Measurements from ENCODE around the gene IL20RB.

The IL20RB gene

GRCh38 chr3:137047240-137047639 is 89.5 kb downstream of the IL20RB start:
- Histone ChIP-seq H3K4me2 (ENCODE audit: low read length) (no peak overlapping the region), H3K36me3 (replicated peaks; ENCODE audit: low read depth, low read length) (no peaks in the 10 kb centered on the region), H3K9ac (ENCODE audit: low read length) (no peak overlapping the region), H3K27ac (ENCODE audit: low read length) (no peak overlapping the region), H4K20me1 (ENCODE audit: insufficient read depth, low read length) (no peaks in the 10 kb centered on the region), H3K27me3 (ENCODE audit: low read depth, low read length) (no peaks in the 10 kb centered on the region), H3K9me3 (ENCODE audit: insufficient read depth, low read length) (no peaks in the 10 kb centered on the region), H3K4me1 (ENCODE audit: low read length) (no peaks in the 10 kb centered on the region), H2AFZ (ENCODE audit: low read depth, low read length) (no peak overlapping the region), H3K79me2 (ENCODE audit: low read length) (no peaks in the 10 kb centered on the region), H3K4me3 (ENCODE audit: low read length) (no peak overlapping the region)
- TF ChIP-seq, protein P1, sequence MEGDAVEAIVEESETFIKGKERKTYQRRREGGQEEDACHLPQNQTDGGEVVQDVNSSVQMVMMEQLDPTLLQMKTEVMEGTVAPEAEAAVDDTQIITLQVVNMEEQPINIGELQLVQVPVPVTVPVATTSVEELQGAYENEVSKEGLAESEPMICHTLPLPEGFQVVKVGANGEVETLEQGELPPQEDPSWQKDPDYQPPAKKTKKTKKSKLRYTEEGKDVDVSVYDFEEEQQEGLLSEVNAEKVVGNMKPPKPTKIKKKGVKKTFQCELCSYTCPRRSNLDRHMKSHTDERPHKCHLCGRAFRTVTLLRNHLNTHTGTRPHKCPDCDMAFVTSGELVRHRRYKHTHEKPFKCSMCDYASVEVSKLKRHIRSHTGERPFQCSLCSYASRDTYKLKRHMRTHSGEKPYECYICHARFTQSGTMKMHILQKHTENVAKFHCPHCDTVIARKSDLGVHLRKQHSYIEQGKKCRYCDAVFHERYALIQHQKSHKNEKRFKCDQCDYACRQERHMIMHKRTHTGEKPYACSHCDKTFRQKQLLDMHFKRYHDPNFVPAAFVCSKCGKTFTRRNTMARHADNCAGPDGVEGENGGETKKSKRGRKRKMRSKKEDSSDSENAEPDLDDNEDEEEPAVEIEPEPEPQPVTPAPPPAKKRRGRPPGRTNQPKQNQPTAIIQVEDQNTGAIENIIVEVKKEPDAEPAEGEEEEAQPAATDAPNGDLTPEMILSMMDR (IDR thresholded peaks at IDR 0.05; ENCODE audit: low read depth, low read length) = no peak
- no peak for TF ChIP-seq EZH2phosphoT487 (IDR thresholded peaks at IDR 0.05; ENCODE audit: low read depth)

DNA sequence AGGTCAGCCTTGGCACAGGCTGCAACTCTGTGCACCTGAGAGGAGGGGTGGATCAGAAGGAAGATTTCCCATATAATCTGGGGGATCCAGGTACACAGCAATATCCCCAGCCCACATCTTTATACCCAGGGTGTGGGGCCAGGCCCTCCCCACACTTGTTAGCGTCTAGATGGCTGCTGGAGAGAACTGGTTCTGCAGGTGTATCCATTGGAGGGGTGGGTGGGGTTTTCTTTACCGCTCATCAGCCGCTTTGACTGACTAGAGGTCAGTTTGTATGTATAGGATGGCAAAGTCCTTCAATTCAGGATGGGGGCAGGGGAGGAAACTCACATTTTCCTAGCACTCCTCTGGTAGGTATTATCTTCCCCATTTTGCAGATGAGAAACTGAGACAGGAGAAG is 92.5 kb downstream of the IL20RB start:
- TF ChIP-seq, protein P1 (IDR thresholded peaks at IDR 0.05; ENCODE audit: low read depth, low read length) = no peak
- no peak for TF ChIP-seq EZH2phosphoT487 (IDR thresholded peaks at IDR 0.05; ENCODE audit: low read depth)
- H4K20me1 ChIP-seq (ENCODE audit: insufficient read depth, low read length) = no peaks in the 10 kb centered on the region
- no peaks in the 10 kb centered on the region for H3K27me3 ChIP-seq (ENCODE audit: low read depth, low read length)
- no peaks in the 10 kb centered on the region for H3K79me2 ChIP-seq (ENCODE audit: low read length)
- no peak overlapping the region for H3K4me2 ChIP-seq (ENCODE audit: low read length)
- H3K4me1 ChIP-seq (ENCODE audit: low read length) = no peaks in the 10 kb centered on the region
- no peaks in the 10 kb centered on the region for H3K9me3 ChIP-seq (ENCODE audit: insufficient read depth, low read length)
- no peaks in the 10 kb centered on the region for H3K36me3 ChIP-seq (replicated peaks; ENCODE audit: low read depth, low read length)
- H2AFZ ChIP-seq (ENCODE audit: low read depth, low read length) = no peak overlapping the region
- H3K9ac ChIP-seq (ENCODE audit: low read length) = no peak overlapping the region
- no peak overlapping the region for H3K27ac ChIP-seq (ENCODE audit: low read length)
- no peak overlapping the region for H3K4me3 ChIP-seq (ENCODE audit: low read length)

- TF ChIP-seq, protein P1 (IDR thresholded peaks at IDR 0.05; ENCODE audit: low read depth, low read length) = no peak
- no peak for TF ChIP-seq EZH2phosphoT487 (IDR thresholded peaks at IDR 0.05; ENCODE audit: low read depth)
- no peaks in the 10 kb centered on the region for H3K79me2 ChIP-seq (ENCODE audit: low read length)
- H3K4me1 ChIP-seq (ENCODE audit: low read length) = no peaks in the 10 kb centered on the region
- H3K36me3 ChIP-seq (replicated peaks; ENCODE audit: low read depth, low read length) = no peaks in the 10 kb centered on the region
- no peak overlapping the region for H3K27ac ChIP-seq (ENCODE audit: low read length)
- no peak overlapping the region for H3K4me3 ChIP-seq (ENCODE audit: low read length)
- no peaks in the 10 kb centered on the region for H3K9me3 ChIP-seq (ENCODE audit: insufficient read depth, low read length)
- H3K27me3 ChIP-seq (ENCODE audit: low read depth, low read length) = no peaks in the 10 kb centered on the region
- no peaks in the 10 kb centered on the region for H4K20me1 ChIP-seq (ENCODE audit: insufficient read depth, low read length)
- H3K4me2 ChIP-seq (ENCODE audit: low read length) = no peak overlapping the region
- no peak overlapping the region for H3K9ac ChIP-seq (ENCODE audit: low read length)
- H2AFZ ChIP-seq (ENCODE audit: low read depth, low read length) = no peak overlapping the region
Measured at GRCh38 chr3:137052298-137052697, 94.5 kb downstream of the IL20RB start.

Data from OCI-LY3 (cell line).